GM12873 (cell line): ENCODE measurements around the gene NUP58.

Experiments used
- CTCF ChIP-seq: IDR thresholded peaks from 2 replicates; pipeline ENCODE4 v1.5.1; 2012; ENCODE audit warnings: low read depth, mild to moderate bottlenecking, moderate library complexity, low read length, control low read depth; ENCODE audit not compliant: insufficient read depth; ENCODE audit errors: missing control alignments

Gene NUP58

GRCh38 chr13:25306671-25307464, 5.4 kb downstream of the NUP58 start:
- no peak for TF ChIP-seq CTCF

GRCh38 chr13:25310891-25311290, 9.5 kb downstream of the NUP58 start:
- TF ChIP-seq CTCF, result no peak

GRCh38 chr13:25319771-25320170, 18.3 kb downstream of the NUP58 start:
- no peak for TF ChIP-seq CTCF

GRCh38 chr13:25324100-25324499, 22.7 kb downstream of the NUP58 start:
- TF ChIP-seq CTCF, result no peak

GRCh38 chr13:25329706-25330105, 28.3 kb downstream of the NUP58 start:
- TF ChIP-seq CTCF, result no peak

- TF ChIP-seq CTCF, result no peak
Observed at GRCh38 chr13:25330541-25330940, 29.1 kb downstream of the NUP58 start.

GRCh38 chr13:25335856-25336255, 34.4 kb downstream of the NUP58 start:
- TF ChIP-seq CTCF, result no peak
